HUDEP-2 (cell line): ENCODE measurements around the gene MBNL2.

Experiments
- DNase-seq, 76 experiments: peaks; one replicate each; lab custom pipeline; 2025; ENCODE audit not compliant: unreplicated experiment in 76 of 76; lab: John Stamatoyannopoulos, UW

MBNL2 gene

GRCh38 chr13:97267418-97268059 lies 45.4 kb downstream of the MBNL2 start:
- DNase-seq = no peak

- no peak for DNase-seq
Observed at GRCh38 chr13:97268772-97269171, 46.6 kb downstream of the MBNL2 start.

GRCh38 chr13:97269603-97270002 lies 47.5 kb downstream of the MBNL2 start:
- DNase-seq = no peak

GRCh38 chr13:97272526-97272925 lies 50.4 kb downstream of the MBNL2 start:
- DNase-seq = no peak

GRCh38 chr13:97273341-97273831 lies 51.3 kb downstream of the MBNL2 start:
- no peak for DNase-seq

- peak in 1 of 76 experiments; percentile 1 for DNase-seq
Observed at GRCh38 chr13:97274829-97275649, 52.9 kb downstream of the MBNL2 start.

- DNase-seq = no peak
Observed at GRCh38 chr13:97275776-97276501, 53.8 kb downstream of the MBNL2 start.

- DNase-seq = no peak
Observed at GRCh38 chr13:97276862-97277269, 54.7 kb downstream of the MBNL2 start.

GRCh38 chr13:97278435-97279411 lies 56.6 kb downstream of the MBNL2 start:
- no peak for DNase-seq

GRCh38 chr13:97279913-97280312 lies 57.8 kb downstream of the MBNL2 start:
- DNase-seq = no peak

GRCh38 chr13:97280478-97280877 lies 58.3 kb downstream of the MBNL2 start:
- DNase-seq = no peak

GRCh38 chr13:97281028-97281427 lies 58.9 kb downstream of the MBNL2 start:
- DNase-seq = no peak

GRCh38 chr13:97282705-97283104 lies 60.6 kb downstream of the MBNL2 start:
- no peak for DNase-seq

- DNase-seq = no peak
Observed at GRCh38 chr13:97283888-97284287, 61.8 kb downstream of the MBNL2 start.

GRCh38 chr13:97284558-97284957 lies 62.4 kb downstream of the MBNL2 start:
- DNase-seq = no peak

GRCh38 chr13:97285221-97285955 lies 63.3 kb downstream of the MBNL2 start:
- DNase-seq = no peak

- no peak for DNase-seq
Observed at GRCh38 chr13:97286317-97287046, 64.3 kb downstream of the MBNL2 start.

- DNase-seq = no peak
Observed at GRCh38 chr13:97287047-97287383, 64.9 kb downstream of the MBNL2 start.

- DNase-seq = no peak
Observed at GRCh38 chr13:97288486-97288900, 66.4 kb downstream of the MBNL2 start.
